Mammary epithelial cell (primary cell): Measurements from ENCODE around the gene MEX3A.

Experiments
- EZH2 ChIP-seq: IDR thresholded peaks from 2 replicates; pipeline ENCODE4 v1.6.1; 2012; ENCODE audit warnings: low read length, inconsistent platforms, borderline replicate concordance
- TF ChIP-seq, protein P1 (sequence below), 2 donors: IDR thresholded peaks in 1 of 2; conservative IDR thresholded peaks in 1 of 2; 2 replicates each; pipeline ENCODE4 v1.5.1; 2011 to 2012; ENCODE audit warnings: inconsistent platforms in 2 of 2, low read length in 2 of 2, mild to moderate bottlenecking in 2 of 2, control low read depth in 1 of 2, low read depth in 1 of 2; ENCODE audit not compliant: insufficient read depth in 1 of 2; ENCODE audit errors: extremely low read depth in 1 of 2

DNA sequence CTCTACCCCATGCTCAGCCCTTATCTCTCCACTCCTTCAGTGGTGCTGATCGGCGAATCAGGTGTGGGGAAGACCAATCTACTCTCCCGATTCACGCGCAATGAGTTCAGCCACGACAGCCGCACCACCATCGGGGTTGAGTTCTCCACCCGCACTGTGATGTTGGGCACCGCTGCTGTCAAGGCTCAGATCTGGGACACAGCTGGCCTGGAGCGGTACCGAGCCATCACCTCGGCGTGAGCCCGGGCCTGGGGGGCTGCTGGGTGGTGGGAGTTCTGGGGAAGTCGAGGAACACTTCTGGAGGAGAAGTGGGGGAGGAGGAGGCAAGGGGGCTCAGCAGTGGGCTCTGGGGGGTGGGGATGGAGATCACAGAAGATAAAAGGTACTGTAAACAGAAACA, 16.4 kb downstream of the MEX3A start:
- TF ChIP-seq, protein P1, sequence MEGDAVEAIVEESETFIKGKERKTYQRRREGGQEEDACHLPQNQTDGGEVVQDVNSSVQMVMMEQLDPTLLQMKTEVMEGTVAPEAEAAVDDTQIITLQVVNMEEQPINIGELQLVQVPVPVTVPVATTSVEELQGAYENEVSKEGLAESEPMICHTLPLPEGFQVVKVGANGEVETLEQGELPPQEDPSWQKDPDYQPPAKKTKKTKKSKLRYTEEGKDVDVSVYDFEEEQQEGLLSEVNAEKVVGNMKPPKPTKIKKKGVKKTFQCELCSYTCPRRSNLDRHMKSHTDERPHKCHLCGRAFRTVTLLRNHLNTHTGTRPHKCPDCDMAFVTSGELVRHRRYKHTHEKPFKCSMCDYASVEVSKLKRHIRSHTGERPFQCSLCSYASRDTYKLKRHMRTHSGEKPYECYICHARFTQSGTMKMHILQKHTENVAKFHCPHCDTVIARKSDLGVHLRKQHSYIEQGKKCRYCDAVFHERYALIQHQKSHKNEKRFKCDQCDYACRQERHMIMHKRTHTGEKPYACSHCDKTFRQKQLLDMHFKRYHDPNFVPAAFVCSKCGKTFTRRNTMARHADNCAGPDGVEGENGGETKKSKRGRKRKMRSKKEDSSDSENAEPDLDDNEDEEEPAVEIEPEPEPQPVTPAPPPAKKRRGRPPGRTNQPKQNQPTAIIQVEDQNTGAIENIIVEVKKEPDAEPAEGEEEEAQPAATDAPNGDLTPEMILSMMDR (conservative IDR thresholded peaks at IDR 0.05 in 1 of 2, IDR thresholded peaks at IDR 0.05 in 1 of 2; ENCODE audit: extremely low read depth in 1 of 2, insufficient read depth in 1 of 2, low read depth in 1 of 2, low read length in 2 of 2) = no peak
- no peak for TF ChIP-seq EZH2
